NCI-H1930 (cell line): ENCODE measurements around the gene KRT31.
"Not testable (repeated sequence)": the region's sequence is repeated elsewhere in the genome, so short reads cannot be mapped to it uniquely, and the experiment has no call there.

Experiments used
- DNase-seq, 2 experiments: peaks; one replicate each; lab custom pipeline; 2025; lab: John Stamatoyannopoulos, UW

Gene KRT31

DNA sequence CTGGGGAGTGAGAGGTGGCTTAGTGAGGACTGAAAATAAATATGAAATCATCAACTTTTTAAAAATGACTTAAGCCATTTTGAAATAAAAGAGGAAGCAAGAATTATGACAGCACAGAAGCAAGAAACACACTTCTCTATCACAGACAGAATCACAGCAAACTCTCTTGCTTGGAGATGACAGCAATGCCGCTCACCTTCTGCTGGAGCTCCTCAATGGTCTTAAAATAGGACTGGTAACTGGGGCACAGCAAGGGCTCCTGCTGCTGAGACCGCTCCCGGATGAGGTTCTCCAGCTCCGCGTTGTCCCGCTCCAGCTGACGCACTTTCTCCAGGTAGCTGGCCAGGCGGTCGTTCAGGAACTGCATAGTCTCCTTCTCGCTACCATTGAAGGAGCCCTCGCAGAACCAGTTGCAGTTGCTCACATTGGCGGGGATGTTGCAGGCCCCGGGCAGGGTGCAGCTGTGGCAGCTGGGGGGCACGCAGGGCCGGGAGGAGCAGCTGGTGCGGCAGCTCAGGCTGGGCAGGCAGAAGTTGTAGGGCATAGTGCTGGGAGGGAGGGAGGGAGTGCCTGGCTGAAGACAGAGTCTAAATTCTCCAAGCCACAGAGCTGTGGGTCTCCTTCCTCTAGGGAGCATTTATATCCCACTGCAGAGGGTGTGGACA, at the start of gene KRT31:
KRT31 (minus strand) TSS at position 613 of the 665 bp plus-strand sequence; CDS start at position 544, 69 bp downstream.
- no peak for DNase-seq

DNA sequence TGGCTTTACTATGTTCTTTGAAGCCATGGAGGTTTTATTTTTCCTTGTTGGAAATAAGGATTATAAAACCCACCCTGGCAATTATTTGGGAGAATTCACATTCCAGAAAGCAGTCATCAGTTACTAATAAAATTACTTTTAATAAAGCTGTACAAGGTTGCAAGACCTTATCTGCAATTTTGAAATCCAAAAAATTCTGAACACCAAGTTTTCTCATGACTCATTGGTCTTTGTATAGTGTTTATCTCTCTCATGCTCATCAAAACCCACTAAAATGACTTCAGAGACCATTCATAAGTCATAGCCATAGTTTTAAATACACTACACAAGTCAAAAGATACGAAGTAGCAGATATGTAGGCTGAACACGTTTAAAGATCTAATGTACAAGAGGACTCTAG, 49.4 kb upstream of the KRT31 start:
- no peak for DNase-seq

DNA sequence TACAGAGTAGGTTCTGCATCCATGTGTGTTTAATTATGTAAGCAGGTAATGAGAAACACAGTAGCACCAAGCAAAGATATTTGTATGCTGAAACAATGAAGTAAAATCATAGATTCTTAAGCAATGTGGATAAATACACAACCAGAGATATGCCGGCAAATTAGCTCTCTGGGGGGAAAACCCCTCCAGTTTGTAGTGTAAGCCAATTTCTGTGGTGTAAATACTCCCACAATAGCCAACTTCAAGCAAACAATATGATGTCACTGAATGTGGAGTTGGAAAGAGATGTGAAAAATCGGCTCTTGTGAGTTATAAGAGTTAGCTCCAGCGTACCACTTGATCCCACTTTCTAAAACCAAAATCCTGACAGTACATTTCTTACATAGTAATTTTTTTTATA, 47.2 kb upstream of the KRT31 start:
- DNase-seq = no peak

DNA sequence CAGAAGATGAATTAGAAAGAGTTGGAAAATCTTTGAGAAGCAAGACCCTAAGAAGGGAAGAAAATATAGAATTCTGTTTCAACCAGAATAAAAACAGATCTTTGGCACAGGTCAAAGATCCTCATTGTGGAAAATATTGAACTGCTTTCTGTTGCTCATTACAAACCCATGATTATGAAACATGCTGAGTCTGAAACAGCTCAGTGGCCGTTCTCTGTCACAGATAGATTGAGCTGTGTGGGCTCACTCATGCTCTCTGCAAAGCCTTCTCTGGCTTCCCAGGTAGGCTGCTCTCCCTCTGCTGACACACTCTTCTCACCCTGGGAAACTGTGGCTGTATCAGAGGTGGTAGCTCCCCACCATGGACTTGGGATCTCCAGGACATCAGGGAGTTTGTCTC, 46.8 kb upstream of the KRT31 start:
- no peak for DNase-seq

DNA sequence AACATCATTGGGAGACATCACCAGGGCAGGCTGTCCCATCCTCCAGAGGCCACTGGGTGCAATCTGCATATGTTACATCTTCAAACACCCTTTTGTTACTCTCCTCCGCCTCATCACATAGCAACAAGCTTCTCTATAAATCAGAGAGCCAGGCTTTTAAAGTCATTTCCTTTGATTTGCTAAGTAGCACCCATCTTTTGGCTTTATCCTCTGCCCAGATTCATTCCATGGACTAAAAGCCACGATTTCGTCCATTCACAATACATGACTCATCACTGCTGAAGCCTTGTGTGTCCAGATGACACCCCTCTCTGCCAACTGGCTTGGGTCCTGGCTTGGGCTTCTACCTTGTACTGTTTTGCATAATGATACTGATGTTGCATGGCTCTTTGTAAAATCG, 45.3 kb upstream of the KRT31 start:
- no peak for DNase-seq

DNA sequence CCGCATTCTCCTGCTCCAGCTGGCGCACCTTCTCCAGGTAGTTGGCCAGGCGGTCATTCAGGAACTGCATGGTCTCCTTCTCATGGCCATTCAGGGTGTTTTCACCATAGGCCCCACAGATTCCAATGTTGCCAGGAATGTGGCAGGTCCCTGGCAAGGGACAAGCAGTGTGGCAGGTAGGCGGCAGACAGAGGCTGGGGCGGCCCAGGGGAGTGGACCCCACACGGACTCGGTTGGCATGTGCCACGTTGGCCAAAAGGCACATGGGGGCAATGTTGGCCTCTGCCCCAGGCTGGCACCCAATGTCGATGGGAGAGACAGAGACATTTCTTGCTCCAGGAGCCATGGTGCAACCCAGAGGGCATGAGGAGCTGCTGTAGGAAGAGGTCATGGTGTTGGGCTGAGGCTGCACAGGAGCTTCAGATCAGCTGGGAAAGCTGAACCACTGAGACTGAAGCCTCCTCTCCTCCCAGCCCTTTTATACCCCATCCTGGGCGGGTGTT, 43.2 kb upstream of the KRT31 start, which contains the start of gene KRT38:
KRT38 (minus strand) TSS at position 453 of the 503 bp plus-strand sequence; CDS start at position 391, 62 bp downstream.
- no peak for DNase-seq

DNA sequence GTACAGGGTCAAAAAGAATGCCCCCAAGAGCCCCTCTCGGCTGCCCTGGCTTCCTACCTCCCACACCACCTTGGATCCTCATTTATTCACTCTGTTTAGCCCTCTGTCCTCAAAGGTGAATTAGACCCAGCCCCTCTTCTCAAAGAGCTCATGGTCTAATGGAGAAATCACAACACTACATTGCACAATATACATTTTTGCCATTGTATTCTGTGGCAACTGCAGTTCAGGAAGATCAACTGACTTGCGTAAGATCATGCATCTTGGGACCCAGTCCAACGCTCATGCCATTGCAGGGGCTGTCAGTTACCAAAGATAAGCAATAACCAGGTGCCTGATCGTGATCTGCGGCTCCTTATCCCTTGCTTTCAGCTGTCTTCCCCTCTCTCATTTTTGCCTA, 42.0 kb upstream of the KRT31 start:
- DNase-seq = no peak

DNA sequence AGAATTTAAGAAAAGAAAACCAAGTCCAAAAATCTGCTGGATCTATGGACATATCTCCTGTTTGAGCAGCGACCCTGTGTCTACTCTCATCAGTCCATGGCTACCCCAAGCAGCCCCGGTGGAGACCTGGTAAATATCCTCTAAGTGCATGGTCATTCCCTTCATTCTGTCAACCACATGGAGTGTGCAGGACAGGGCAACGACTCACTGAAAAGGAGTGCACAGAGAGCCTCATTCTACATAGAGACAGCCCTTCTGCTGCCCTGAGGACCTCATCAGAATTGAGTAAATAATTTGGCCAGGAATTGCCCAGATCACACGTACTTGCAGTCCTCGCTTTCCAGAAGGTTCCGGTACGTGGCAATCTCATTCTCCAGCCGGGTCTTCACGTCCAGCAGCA, 40.4 kb upstream of the KRT31 start:
- DNase-seq = no peak

DNA sequence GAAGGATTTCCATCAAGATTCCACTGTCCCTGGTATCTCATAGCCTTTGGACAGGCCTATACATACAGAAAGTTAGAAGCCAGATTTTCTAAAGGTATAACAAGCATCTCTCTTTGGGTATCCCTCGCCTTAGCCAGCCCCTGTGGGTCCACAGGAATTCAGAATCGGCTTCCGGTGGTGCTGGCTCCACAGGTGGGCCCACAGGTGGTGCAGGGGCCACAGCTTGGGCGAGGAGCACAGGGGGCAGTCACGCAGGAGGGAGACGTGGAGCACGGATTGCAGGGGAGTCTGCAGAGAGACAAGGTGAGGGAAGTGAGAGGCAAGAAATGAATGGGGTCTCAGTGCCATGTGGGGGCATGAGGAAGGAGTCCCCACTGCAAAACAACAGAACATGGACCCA, 39.8 kb upstream of the KRT31 start:
- no peak for DNase-seq

DNA sequence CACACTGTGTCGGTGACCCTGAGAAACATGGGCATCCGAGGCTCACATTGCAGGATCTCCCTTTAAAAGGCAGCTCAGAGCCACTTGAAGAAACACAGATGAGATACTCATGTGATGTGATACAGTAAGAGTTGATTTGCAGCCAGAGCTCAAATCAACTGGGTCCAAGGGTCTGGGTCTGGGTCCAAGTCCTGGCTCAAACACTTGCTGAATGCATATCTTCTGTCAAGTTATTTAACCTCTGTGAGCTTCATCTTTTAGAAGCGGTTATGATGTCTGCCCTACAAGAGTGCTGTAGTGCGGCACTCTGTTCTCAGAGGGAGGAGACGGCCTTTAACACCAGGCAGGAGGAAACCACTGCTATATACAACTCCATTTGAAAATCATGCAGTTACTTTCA, 37.0 kb upstream of the KRT31 start:
- no peak for DNase-seq

DNA sequence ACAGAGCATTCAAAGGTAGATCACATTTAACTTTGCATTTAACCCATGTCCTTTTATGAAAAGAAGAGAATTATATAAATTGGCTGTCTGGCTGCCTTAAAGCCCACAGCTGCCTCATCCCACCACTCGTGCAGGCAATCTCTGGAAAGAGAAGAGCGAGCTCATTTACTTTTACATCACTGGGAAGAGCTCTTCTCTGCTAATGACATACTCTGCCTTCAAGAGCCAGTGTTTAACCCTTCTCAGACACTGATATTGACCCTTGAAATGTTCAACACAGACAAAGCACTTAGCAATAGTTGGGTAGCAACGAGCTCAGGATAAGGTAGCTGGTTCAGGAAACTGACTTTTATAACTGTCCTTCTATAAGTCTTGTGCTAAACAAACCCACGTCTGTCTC, 36.6 kb upstream of the KRT31 start:
- no peak for DNase-seq

DNA sequence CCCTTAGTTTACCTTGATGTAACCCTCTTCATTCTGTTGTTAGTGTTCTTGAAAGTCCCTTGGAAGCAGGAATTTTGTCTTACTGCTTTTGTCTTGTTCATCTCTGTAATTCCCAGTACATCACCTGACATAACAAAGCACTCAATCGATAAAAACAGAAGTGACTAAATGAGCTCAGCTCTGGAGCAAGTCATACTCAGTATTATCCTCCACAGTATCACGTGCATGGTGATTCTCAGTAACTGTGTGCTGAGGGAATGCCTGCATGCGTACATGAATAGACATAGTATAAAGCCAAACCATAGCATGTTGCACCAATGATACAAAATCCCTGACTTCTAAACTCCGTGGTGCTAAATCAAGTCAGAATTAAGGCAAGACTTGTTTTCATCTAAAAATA, 36.2 kb upstream of the KRT31 start:
- no peak for DNase-seq

DNA sequence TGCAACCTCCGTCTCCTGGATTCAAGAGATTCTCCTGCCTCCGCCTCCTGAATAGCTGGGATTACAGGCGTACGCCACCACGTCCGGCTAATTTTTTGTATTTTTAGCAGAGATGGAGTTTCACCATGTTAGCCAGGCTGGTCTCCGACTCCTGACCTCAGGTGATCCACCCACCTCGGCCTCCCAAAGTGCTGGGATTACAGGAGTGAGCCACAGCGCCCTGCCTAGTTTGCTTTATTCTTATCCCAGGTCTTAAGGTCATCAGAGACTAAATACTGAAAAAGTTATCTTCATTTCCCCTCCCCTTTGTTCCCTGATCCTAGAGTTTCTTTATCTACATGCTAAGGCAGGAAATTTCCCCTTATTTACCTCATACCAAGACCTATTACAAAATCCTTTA, 33.0 kb upstream of the KRT31 start:
- not testable (repeated sequence) for DNase-seq

DNA sequence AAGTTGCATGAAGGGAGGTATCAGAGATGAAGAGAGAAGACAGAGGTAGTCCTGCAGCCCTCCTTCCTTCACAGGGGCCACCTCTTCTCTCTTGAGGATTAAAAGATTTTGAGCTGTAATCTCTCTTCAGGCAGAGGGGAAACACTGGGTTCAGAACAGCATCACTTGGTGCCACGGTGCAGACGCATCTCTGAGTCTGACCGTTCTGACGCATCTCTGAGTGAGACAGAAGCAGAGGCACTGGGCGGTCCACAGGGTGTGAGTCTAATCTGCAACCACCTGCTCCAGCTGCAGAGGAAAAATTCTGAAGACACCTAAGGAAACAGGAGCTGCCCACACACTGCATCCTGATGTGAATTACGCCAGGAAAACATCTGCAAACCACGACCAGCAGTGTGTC, 32.3 kb upstream of the KRT31 start:
- no peak for DNase-seq

DNA sequence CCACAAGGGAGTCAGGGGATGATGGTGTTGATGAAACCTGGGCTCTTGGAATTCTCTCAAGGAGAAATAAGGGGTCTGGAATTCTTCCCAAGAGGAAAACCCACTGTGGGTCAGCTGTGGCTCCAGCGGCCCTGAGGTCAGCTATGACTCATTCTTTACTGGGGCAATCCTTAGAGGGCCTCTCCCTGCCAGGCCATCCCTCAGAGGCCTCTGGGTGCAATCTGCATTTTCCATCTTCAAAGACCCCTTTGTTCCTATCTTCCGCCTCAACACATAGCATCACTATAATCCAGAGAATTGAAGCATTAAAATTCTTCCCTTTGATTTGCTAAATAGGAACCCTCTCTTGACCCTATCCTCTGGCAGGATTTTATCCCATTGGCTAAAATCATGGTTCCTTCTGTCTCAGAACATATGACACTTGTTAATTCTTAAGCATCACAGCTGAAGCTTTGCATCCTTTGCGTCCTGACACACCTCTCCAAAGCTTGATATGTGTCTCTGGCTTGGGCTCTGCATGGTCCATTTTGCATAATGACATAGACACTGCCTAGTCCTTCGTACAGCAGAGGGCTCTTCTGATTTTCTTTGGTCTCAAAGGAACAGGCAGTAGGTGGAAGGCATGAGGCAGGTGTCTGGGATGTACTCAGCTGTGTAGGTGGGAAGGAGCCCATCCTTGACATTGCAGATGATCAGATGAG, 31.3 kb upstream of the KRT31 start:
- no peak for DNase-seq

DNA sequence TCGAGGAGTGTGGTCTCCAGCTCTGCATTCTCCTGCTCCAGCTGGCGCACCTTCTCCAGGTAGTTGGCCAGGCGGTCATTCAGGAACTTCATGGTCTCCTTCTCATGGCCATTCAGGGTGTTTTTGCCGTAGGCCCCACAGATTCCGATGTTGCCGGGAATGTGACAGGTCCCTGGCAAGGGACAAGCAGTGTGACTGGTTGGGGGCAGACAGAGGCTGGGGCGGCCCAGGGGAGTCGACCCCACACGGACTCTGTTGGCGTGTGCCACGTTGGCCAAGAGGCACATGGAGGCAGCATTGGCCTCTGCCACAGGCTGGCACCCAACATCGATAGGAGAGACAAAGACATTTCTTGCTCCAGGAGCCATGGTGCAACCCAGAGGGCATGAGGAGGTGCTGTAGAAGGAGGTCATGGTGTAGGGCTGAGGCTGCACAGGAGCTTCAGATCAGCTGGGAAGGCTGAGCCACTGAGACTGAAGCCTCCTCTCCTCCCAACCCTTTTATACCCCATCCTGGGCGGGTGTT, 26.8 kb upstream of the KRT31 start, which contains the start of gene KRT37:
KRT37 (minus strand) TSS at position 475 of the 525 bp plus-strand sequence; CDS start at position 413, 62 bp downstream.
- no peak for DNase-seq

DNA sequence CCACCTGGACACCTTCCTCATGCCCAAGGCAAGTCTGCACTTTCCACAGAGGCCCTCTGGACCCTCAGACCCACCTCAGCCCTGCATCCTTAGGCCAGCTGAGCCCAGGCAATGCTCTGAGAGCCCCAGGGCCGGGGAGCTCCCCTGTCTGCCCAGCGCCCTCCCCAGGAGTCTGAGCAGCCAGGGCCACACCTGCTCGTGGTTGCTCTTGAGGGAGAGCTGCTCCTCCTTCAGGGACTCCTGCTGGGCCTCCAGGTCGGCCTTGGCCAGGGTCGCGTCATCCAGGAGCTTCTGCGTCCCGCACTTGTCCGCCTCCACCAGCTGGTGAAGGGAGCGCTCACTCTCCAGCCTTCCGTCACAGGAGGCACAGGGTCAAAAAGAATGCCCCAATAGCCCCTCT, 25.2 kb upstream of the KRT31 start:
- DNase-seq = not testable (repeated sequence)

DNA sequence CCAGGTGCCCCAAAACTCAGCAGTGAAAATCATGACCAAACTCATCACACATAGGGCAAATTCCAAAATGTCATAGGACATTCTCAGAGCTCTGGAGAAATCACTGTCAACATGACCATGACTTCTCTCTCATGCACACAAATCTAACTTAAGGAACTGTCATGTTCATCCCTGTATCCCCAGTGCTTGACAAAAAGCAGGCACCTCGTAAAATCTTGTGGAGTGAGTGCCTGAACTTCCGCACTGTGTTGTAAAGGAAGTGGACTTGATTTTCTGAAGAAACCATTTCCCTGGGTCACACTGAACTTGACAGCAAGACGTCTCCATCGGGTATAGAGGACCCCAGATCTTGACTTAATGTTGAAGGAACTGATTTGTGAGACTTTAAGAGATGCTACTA, 24.2 kb upstream of the KRT31 start:
- no peak for DNase-seq

DNA sequence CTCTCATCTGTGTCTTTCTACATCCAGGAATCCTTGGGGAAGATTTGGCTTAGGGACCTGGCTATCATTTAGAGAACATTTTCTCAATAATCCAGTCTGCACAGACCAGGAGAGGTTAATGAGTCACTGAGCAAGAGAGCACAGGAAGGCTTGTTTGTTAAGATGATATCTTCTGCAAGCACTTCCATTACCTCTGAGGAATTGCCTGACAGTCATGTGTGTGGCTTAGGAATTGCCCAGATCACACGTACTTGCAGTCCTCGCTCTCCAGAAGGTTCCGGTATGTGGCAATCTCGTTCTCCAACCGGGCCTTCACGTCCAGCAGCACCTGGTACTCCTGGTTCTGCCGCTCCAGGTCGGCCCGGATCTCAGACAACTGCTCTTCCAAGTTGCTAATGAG, 23.7 kb upstream of the KRT31 start:
- DNase-seq = no peak

DNA sequence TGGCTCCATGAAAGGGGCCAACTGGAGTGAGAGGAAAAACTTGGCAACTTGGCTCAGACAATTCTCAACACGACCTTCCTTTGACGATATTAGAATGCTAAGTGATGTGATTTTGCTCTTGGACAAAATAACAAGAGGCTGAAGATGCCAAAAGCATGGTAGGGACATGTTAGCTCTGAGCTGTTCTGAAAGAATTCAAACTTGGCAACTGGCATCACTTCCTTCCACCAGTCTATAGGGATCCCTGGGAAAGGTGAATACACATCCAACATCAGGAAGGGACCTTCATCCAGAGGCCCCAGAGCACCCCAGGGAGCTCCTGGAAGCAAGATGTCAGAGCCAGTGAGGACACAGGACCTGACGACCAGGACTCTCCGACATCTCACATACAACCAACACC, 22.7 kb upstream of the KRT31 start:
- DNase-seq = no peak

DNA sequence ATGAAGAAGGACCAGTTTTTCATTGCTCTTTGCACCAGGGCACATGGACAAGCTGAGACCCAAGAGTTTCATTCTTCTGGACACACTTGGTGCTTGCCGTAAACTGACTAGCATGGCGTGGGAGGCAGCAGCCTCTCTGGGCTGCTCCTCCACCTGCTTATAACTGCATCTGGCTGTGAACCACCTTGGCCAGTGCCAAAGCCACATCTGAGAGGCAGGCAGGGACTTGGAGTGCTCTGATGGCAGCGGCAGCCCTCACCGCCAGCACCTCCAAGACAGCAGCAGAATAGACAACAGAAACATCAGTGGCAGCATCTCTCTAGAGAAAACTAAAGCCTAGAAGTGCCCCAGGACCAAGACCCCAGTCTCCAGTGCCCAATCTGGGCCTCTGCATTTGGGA, 22.3 kb upstream of the KRT31 start:
- no peak for DNase-seq

DNA sequence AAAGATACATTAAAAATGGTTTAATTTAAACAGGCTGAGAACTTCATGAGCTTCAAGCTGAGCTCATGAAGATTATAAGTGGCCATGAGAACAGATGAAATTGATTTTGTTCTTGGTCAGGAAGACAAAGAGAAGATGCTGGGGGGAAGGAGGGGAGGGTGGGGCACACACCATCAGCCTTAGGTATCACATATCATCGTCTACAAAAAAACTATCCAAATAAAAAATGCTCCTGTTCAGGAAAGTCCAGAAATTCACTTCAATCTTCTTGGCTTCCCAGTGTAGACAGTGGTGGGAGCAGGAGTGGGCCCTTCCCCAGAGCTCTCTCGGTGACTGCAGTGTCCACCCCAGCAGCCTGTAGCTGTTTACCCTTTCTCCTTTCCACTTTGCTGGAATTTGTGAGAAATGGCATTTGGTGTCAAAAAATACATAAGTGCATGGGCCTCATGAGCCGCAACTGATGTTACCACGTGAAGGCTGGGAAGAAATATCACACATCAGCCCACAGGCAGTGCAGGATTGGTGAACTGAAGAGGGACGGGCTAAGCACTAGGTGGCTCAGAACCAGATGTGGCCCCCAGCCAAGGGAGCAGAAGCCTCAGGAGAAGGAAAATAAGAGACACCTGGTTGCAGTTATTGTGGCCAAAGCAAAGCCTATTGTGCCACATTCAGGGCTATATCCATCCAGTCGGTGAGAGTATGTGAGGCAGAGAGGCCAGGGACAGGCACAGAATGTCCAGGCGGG, 20.9 kb upstream of the KRT31 start:
- DNase-seq = no peak
